Neural cell (in vitro differentiated cells): ENCODE measurements around the gene ADPRS. TPM values are rescaled to one million over a fixed set of nuclear protein-coding genes. Genes with fewer than 3 reads are reported as not detected.

Source experiments
- H2AFZ ChIP-seq: fragments of 200-600, 300-800 bp; sonication (generic), shearing (Covaris generic); 2 replicates; pipeline ENCODE4 v1.6.0; 2014; ENCODE audit warnings: low read depth, mild to moderate bottlenecking, antibody characterized with exemption, low read length, moderate library complexity
- H3F3A ChIP-seq: fragments of 200-600 bp; shearing (Covaris generic); 2 replicates; pipeline ENCODE4 v1.6.1; 2016; ENCODE audit warnings: mild to moderate bottlenecking, moderate library complexity, mixed read lengths, antibody characterized with exemption, low read length; ENCODE audit not compliant: insufficient read depth, poor library complexity, severe bottlenecking
- H3K27ac ChIP-seq: fragments of 200-600, 300-800 bp; sonication (generic), shearing (Covaris generic); 2 replicates; pipeline ENCODE4 v1.5.1; 2014; ENCODE audit warnings: mild to moderate bottlenecking, low read length, moderate library complexity
- H3K27me3 ChIP-seq: fragments of 300-800, 200-600 bp; sonication (generic), shearing (Covaris generic); 2 replicates; pipeline ENCODE4 v1.6.0; 2014; ENCODE audit warnings: mild to moderate bottlenecking, low read depth, low read length, moderate library complexity; ENCODE audit not compliant: insufficient read depth
- H3K36me3 ChIP-seq: fragments of 300-800, 200-600 bp; sonication (generic), shearing (Covaris generic); 2 replicates; pipeline ENCODE4 v1.5.1; 2014; ENCODE audit warnings: mild to moderate bottlenecking, antibody characterized with exemption, low read length, moderate library complexity; ENCODE audit not compliant: insufficient read depth
- H3K4me2 ChIP-seq: fragments of 300-800, 200-600 bp; sonication (generic), shearing (Covaris generic); 2 replicates; pipeline ENCODE4 v1.6.0; 2014; ENCODE audit warnings: mild to moderate bottlenecking, low read length
- H3K4me3 ChIP-seq: fragments of 300-800, 200-600 bp; sonication (generic), shearing (Covaris generic); 2 replicates; pipeline ENCODE4 v1.5.1; 2014; ENCODE audit warnings: mild to moderate bottlenecking, low read length, moderate library complexity
- H3K79me2 ChIP-seq: fragments of 200-600 bp; shearing (Covaris generic); replicated peaks from 2 replicates; pipeline ENCODE4 v1.6.0; 2014; ENCODE audit warnings: mild to moderate bottlenecking, low read length, moderate library complexity; ENCODE audit not compliant: insufficient read depth
- H3K9ac ChIP-seq: fragments of 300-800, 200-600 bp; sonication (generic), shearing (Covaris generic); 2 replicates; pipeline ENCODE4 v1.6.1; 2016; ENCODE audit warnings: mild to moderate bottlenecking, low read length, mixed read lengths
- H3K9me2 ChIP-seq: fragments of 200-600 bp; shearing (Covaris generic); 2 replicates; pipeline ENCODE4 v1.6.1; 2016; ENCODE audit warnings: mild to moderate bottlenecking, low read length, mixed read lengths; ENCODE audit not compliant: insufficient read depth
- H3K9me3 ChIP-seq: fragments of 200-600, 300-800 bp; sonication (generic), shearing (Covaris generic); 2 replicates; pipeline ENCODE4 v1.6.1; 2016; ENCODE audit warnings: mild to moderate bottlenecking, mixed run types, low read length, moderate library complexity, mixed read lengths
- H4K20me1 ChIP-seq: fragments of 200-600 bp; shearing (Covaris generic); 2 replicates; pipeline ENCODE4 v1.6.1; 2016; ENCODE audit warnings: mild to moderate bottlenecking, mixed run types; ENCODE audit not compliant: insufficient read depth
- EP300 ChIP-seq: fragments of 450-650 bp; conservative IDR thresholded peaks from 2 replicates; pipeline ENCODE4 v1.6.1; 2014; ENCODE audit warnings: antibody characterized with exemption, mild to moderate bottlenecking, moderate library complexity; ENCODE audit not compliant: poor library complexity, severe bottlenecking
- EZH2 ChIP-seq: fragments of 200-600, 300-800 bp; shearing (Covaris generic), sonication (generic); IDR thresholded peaks from 2 replicates; pipeline ENCODE4 v1.6.1; 2014; ENCODE audit warnings: antibody characterized with exemption, low read length, borderline replicate concordance, mild to moderate bottlenecking; ENCODE audit not compliant: insufficient read depth, poor library complexity, severe bottlenecking
- MXI1 ChIP-seq: fragments of 450-650 bp; conservative IDR thresholded peaks from 2 replicates; pipeline ENCODE4 v1.6.1; 2014; ENCODE audit warnings: antibody characterized with exemption, mild to moderate bottlenecking; ENCODE audit not compliant: poor library complexity, severe bottlenecking
- POLR2AphosphoS5 ChIP-seq: IDR thresholded peaks from 2 replicates; pipeline ENCODE4 v1.6.1; 2012
- RAD21 ChIP-seq: fragments of 450-650 bp; conservative IDR thresholded peaks from 2 replicates; pipeline ENCODE4 v1.6.1; 2014; ENCODE audit warnings: antibody characterized with exemption, mild to moderate bottlenecking, moderate library complexity
- SMC3 ChIP-seq: fragments of 450-650 bp; conservative IDR thresholded peaks from 2 replicates; pipeline ENCODE4 v1.6.1; 2014; ENCODE audit warnings: antibody characterized with exemption, mild to moderate bottlenecking, moderate library complexity; ENCODE audit not compliant: poor library complexity
- TAF1 ChIP-seq: IDR thresholded peaks from 2 replicates; pipeline ENCODE4 v1.6.1; 2012; ENCODE audit warnings: low read depth
- polyA plus RNA-seq: library from polyadenylated mRNA; depleted of rRNA; stranded (reverse); fragments of >200 nt; gene quantifications from 2 replicates; pipeline ENCODE4 v1.2.3, GENCODE V29; 2014
- TF ChIP-seq, protein P1 (sequence below): IDR thresholded peaks from 2 replicates; pipeline ENCODE4 v1.6.1; 2012; ENCODE audit warnings: borderline replicate concordance
- TF ChIP-seq, protein P2 (sequence below): fragments of 450-650 bp; IDR thresholded peaks from 2 replicates; pipeline ENCODE4 v1.5.1; 2014; ENCODE audit warnings: antibody characterized with exemption, mild to moderate bottlenecking, moderate library complexity; ENCODE audit not compliant: poor library complexity, severe bottlenecking

Gene ADPRS
- polyA plus RNA-seq, 1 donor from 2014 or later = 66.7 TPM

DNA sequence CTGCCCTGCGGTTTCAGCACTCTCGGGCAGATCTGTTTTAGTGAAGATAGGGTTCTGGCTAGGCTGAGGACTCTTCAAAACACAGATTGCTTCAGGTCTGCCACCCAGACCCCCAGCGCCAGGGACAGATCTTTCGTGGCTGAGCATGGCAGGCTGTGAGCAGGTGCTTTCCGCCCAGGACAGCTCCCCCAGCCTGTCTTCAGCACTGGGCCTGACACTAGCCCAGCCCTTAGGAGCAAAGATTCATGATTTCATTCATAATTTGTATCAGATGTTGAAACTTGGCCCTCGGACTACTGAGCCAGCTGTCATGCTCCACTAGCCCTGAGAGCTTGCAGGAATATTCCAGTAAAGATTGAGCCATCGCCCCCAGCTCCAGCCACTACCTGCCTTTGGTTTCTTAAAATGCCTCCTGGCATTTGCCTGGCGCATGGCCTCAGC lies 5.9 kb downstream of the ADPRS start:
- Histone ChIP-seq H3K4me3 (no peak overlapping the region), H3K27ac (no peak overlapping the region), H3K9ac (no peak overlapping the region), H3K9me3 (no peaks in the 10 kb centered on the region), H3K4me2 (no peak overlapping the region), H4K20me1 (no peaks in the 10 kb centered on the region), H3K36me3 (no peaks in the 10 kb centered on the region), H3F3A (no peaks in the 10 kb centered on the region), H3K79me2 (peaks cover 11% of the 10 kb centered on the region), H3K9me2 (no peaks in the 10 kb centered on the region), H3K27me3 (no peaks in the 10 kb centered on the region), H2AFZ (no peak overlapping the region)
- TF ChIP-seq, protein P1, sequence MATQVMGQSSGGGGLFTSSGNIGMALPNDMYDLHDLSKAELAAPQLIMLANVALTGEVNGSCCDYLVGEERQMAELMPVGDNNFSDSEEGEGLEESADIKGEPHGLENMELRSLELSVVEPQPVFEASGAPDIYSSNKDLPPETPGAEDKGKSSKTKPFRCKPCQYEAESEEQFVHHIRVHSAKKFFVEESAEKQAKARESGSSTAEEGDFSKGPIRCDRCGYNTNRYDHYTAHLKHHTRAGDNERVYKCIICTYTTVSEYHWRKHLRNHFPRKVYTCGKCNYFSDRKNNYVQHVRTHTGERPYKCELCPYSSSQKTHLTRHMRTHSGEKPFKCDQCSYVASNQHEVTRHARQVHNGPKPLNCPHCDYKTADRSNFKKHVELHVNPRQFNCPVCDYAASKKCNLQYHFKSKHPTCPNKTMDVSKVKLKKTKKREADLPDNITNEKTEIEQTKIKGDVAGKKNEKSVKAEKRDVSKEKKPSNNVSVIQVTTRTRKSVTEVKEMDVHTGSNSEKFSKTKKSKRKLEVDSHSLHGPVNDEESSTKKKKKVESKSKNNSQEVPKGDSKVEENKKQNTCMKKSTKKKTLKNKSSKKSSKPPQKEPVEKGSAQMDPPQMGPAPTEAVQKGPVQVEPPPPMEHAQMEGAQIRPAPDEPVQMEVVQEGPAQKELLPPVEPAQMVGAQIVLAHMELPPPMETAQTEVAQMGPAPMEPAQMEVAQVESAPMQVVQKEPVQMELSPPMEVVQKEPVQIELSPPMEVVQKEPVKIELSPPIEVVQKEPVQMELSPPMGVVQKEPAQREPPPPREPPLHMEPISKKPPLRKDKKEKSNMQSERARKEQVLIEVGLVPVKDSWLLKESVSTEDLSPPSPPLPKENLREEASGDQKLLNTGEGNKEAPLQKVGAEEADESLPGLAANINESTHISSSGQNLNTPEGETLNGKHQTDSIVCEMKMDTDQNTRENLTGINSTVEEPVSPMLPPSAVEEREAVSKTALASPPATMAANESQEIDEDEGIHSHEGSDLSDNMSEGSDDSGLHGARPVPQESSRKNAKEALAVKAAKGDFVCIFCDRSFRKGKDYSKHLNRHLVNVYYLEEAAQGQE = no peak
- no peak for TF ChIP-seq EZH2
- TF ChIP-seq MXI1 = no peak
- no peak for TF ChIP-seq POLR2AphosphoS5
- TF ChIP-seq TAF1 = no peak
- TF ChIP-seq, protein P2, sequence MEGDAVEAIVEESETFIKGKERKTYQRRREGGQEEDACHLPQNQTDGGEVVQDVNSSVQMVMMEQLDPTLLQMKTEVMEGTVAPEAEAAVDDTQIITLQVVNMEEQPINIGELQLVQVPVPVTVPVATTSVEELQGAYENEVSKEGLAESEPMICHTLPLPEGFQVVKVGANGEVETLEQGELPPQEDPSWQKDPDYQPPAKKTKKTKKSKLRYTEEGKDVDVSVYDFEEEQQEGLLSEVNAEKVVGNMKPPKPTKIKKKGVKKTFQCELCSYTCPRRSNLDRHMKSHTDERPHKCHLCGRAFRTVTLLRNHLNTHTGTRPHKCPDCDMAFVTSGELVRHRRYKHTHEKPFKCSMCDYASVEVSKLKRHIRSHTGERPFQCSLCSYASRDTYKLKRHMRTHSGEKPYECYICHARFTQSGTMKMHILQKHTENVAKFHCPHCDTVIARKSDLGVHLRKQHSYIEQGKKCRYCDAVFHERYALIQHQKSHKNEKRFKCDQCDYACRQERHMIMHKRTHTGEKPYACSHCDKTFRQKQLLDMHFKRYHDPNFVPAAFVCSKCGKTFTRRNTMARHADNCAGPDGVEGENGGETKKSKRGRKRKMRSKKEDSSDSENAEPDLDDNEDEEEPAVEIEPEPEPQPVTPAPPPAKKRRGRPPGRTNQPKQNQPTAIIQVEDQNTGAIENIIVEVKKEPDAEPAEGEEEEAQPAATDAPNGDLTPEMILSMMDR = no peak
- TF ChIP-seq EP300 = no peak
- no peak for TF ChIP-seq RAD21
- no peak for TF ChIP-seq SMC3

DNA sequence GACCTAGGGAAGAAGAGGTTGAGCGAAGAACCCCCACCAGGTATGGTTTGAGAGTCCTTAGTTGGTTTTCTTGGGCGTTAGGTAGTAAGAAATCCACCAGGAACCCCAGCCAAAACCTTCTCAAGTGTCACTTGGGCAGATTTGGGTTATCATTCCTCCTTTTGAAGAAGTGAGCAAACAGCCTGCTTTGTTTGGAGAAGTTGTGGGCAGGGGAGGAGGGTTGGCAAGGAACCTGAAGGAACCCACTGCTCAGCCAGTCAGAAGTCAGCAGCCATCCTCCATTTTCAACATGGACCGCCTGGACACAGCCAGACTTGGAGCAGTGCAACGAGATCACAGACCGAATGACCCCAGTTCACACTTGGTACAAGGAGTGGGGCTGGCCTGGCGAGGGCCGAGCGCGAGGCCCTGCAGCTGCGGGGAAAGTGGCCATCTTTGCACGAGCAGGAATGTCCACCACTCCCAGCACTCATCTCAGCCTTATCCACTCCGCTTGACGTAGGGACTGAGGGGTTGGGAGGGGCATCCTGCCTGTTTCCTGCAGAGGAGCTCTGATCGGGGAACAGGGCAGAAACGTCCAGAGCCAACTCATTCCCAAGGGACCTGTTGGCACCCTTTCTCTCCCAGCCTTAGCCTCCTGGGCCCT lies 7.2 kb downstream of the ADPRS start:
- Histone ChIP-seq H3K4me3 (no peak overlapping the region), H3F3A (no peaks in the 10 kb centered on the region), H3K27ac (no peak overlapping the region), H3K9ac (no peak overlapping the region), H3K9me3 (no peaks in the 10 kb centered on the region), H3K27me3 (no peaks in the 10 kb centered on the region), H4K20me1 (no peaks in the 10 kb centered on the region), H3K79me2 (no peaks in the 10 kb centered on the region), H3K36me3 (no peaks in the 10 kb centered on the region), H3K9me2 (no peaks in the 10 kb centered on the region), H2AFZ (no peak overlapping the region), H3K4me2 (no peak overlapping the region)
- TF ChIP-seq, protein P1 = no peak
- TF ChIP-seq SMC3 (no peak), RAD21 (no peak), TAF1 (no peak), MXI1 (no peak), EZH2 (no peak), POLR2AphosphoS5 (no peak), EP300 (no peak)
- TF ChIP-seq, protein P2 = no peak
